GM12878 (cell line): ENCODE measurements around the gene CASK. TPM values are rescaled to one million over a fixed set of nuclear protein-coding genes. Genes with fewer than 3 reads are reported as not detected.

Source experiments
- ATAC-seq: fragments of 200-7000 bp; cut with Tn5 transposase; 3 replicates; pipeline ENCODE4 v1.9.1; 2020; ENCODE audit warnings: mild to moderate bottlenecking, moderate library complexity
- BruUV-seq: library from RNA; stranded (reverse); fragments of 400-500 nt; replicated peaks from 2 replicates; lab custom pipeline; 2021; lab: Mats Ljungman, UMichigan
- CTCF ChIA-PET: fragments of 300-600 bp; sonication (Branson Sonifier 250); formaldehyde crosslinking; extraction: SDS; loops from one replicate; lab custom pipeline; 2021; ENCODE audit warnings: inconsistent platforms; lab: Yijun Ruan, JAX
- POLR2A ChIA-PET: fragments of 350-600 bp; formaldehyde crosslinking; extraction: SDS; loops from one replicate; lab custom pipeline; 2021; ENCODE audit warnings: inconsistent platforms; lab: Charles Lee
- RAD21 ChIA-PET: fragments of 300-600 bp; sonication (Branson Sonifier 250); formaldehyde crosslinking; loops from one replicate; lab custom pipeline; 2023; ENCODE audit warnings: antibody characterized with exemption; ENCODE audit not compliant: unreplicated experiment; lab: Charles Lee
- SMC1A ChIA-PET: fragments of 300-600 bp; sonication (Branson Sonifier 250); formaldehyde crosslinking; loops from one replicate; lab custom pipeline; 2023; ENCODE audit not compliant: unreplicated experiment, uncharacterized antibody; lab: Charles Lee
- DNase-seq: peaks from one replicate; pipeline ENCODE4 v3.0.0-alpha.2; 2011; ENCODE audit warnings: low read depth, low spot score
- FAIRE-seq: peaks from 3 replicates; lab custom pipeline; 2011; peaks lifted over from hg19 to GRCh38; lab: Jason Lieb, UNC
- H2AFZ ChIP-seq: 2 replicates; pipeline ENCODE4 v1.6.0; 2011; ENCODE audit warnings: low read depth, low read length, control low read depth; ENCODE audit not compliant: control insufficient read depth
- H3K27ac ChIP-seq: 2 replicates; pipeline ENCODE4 v1.5.1; 2011; ENCODE audit warnings: control low read depth; ENCODE audit not compliant: control insufficient read depth, insufficient read depth
- H3K27me3 ChIP-seq, 2 experiments: replicated peaks in 1 of 2; 2 replicates each; pipeline versions ENCODE4 v1.6.0 to v1.6.1; 2011; ENCODE audit warnings: low read length in 1 of 2; ENCODE audit not compliant: control insufficient read depth in 2 of 2, insufficient read depth in 2 of 2
- H3K36me3 ChIP-seq, 2 experiments: 2 replicates each; pipeline ENCODE4 v1.5.1; 2011; ENCODE audit warnings: low read length in 1 of 2; ENCODE audit not compliant: control insufficient read depth in 2 of 2, insufficient read depth in 2 of 2
- H3K4me1 ChIP-seq: 2 replicates; pipeline ENCODE4 v1.6.1; 2011; ENCODE audit warnings: mild to moderate bottlenecking, low read length, moderate library complexity, mixed read lengths; ENCODE audit not compliant: control insufficient read depth, insufficient read depth
- H3K4me2 ChIP-seq: 2 replicates; pipeline ENCODE4 v1.6.0; 2011; ENCODE audit warnings: control low read depth; ENCODE audit not compliant: control insufficient read depth, insufficient read depth
- H3K4me3 ChIP-seq: fragments of 200-600 bp; sonication (generic); 2 replicates; pipeline ENCODE4 v1.5.1; 2016
- H3K79me2 ChIP-seq: 2 replicates; pipeline ENCODE4 v1.6.0; 2011; ENCODE audit warnings: low read length; ENCODE audit not compliant: control insufficient read depth, insufficient read depth
- H3K9ac ChIP-seq: 2 replicates; pipeline ENCODE4 v1.8.0; 2011; ENCODE audit warnings: low read length, control low read depth, mixed read lengths; ENCODE audit not compliant: control insufficient read depth, insufficient read depth
- H3K9me3 ChIP-seq: replicated peaks from 3 replicates; pipeline ENCODE4 v1.5.1; 2011; ENCODE audit warnings: mild to moderate bottlenecking, low read length; ENCODE audit not compliant: control insufficient read depth, insufficient read depth
- H4K20me1 ChIP-seq: 2 replicates; pipeline ENCODE4 v1.6.0; 2011; ENCODE audit not compliant: control insufficient read depth, insufficient read depth
- BMI1 ChIP-seq: fragments of 450-650 bp; IDR thresholded peaks from 2 replicates; pipeline ENCODE4 v1.6.1; 2016; ENCODE audit warnings: mild to moderate bottlenecking, moderate library complexity, borderline replicate concordance
- FOXM1 ChIP-seq: IDR thresholded peaks from 2 replicates; pipeline ENCODE4 v1.6.1; 2012; ENCODE audit warnings: low read depth, mild to moderate bottlenecking, inconsistent platforms, low read length, moderate library complexity
- IRF4 ChIP-seq: IDR thresholded peaks from 2 replicates; pipeline ENCODE4 v1.6.1; 2011; ENCODE audit warnings: low read depth, low read length
- KLF5 ChIP-seq: fragments of 450-650 bp; IDR thresholded peaks from 2 replicates; pipeline ENCODE4 v1.6.1; 2014; ENCODE audit warnings: mild to moderate bottlenecking; ENCODE audit not compliant: partially characterized antibody
- MYB ChIP-seq: fragments of 150-350 bp; IDR thresholded peaks from 2 replicates; pipeline ENCODE4 v1.6.1; 2014; ENCODE audit warnings: mild to moderate bottlenecking, low read depth, low read length, borderline replicate concordance
- NFXL1 ChIP-seq: fragments of 450-650 bp; IDR thresholded peaks from 2 replicates; pipeline ENCODE4 v1.6.1; 2017; ENCODE audit warnings: antibody characterized with exemption, mild to moderate bottlenecking, borderline replicate concordance
- NFYA ChIP-seq: IDR thresholded peaks from 2 replicates; pipeline ENCODE4 v1.6.1; 2011; ENCODE audit warnings: low read depth, mild to moderate bottlenecking, low read length, improper control_type of control experiment, borderline replicate concordance
- PBX3 ChIP-seq: IDR thresholded peaks from 2 replicates; pipeline ENCODE4 v1.6.1; 2011; ENCODE audit warnings: mild to moderate bottlenecking, low read depth, low read length, moderate library complexity; ENCODE audit not compliant: insufficient replicate concordance
- POLR2AphosphoS5 ChIP-seq: IDR thresholded peaks from 2 replicates; pipeline ENCODE4 v1.6.1; 2011; ENCODE audit warnings: mild to moderate bottlenecking, low read length, inconsistent platforms
- RUNX3 ChIP-seq: IDR thresholded peaks from 2 replicates; pipeline ENCODE4 v1.6.1; 2012; ENCODE audit warnings: low read length, inconsistent platforms
- SMAD1 ChIP-seq: fragments of 450-650 bp; IDR thresholded peaks from 2 replicates; pipeline ENCODE4 v1.6.1; 2018; ENCODE audit warnings: mild to moderate bottlenecking, low read depth; ENCODE audit not compliant: partially characterized antibody
- ZBTB33 ChIP-seq: fragments of 450-650 bp; IDR thresholded peaks from 2 replicates; pipeline ENCODE4 v1.6.1; 2017; ENCODE audit warnings: mild to moderate bottlenecking
- ZBTB4 ChIP-seq: fragments of 450-650 bp; formaldehyde crosslinking; IDR thresholded peaks from 2 replicates; pipeline ENCODE4 v1.4.0; 2022; ENCODE audit warnings: mild to moderate bottlenecking, moderate library complexity
- ZNF274 ChIP-seq: IDR thresholded peaks from one replicate; pipeline ENCODE4 v1.8.0; 2011; ENCODE audit not compliant: insufficient read length, insufficient read depth
- WGBS: methylation state at CpG from one replicate; pipeline ENCODE4 v1.1.6; 2016; ENCODE audit warnings: low lambda C conversion rate; ENCODE audit not compliant: insufficient replicate concordance, insufficient coverage; ENCODE audit errors: missing lambda C conversion rate; 5-methylcytosine and 5-hydroxymethylcytosine counted together
- in situ Hi-C: fragments of 300-500 bp; cut with MboI; formaldehyde crosslinking; loops from 9 replicates; pipeline ENCODE4 v1.14.3; 2018; ENCODE audit warnings: mixed read lengths
- intact Hi-C: fragments of 100-400 bp; cut with micrococcal nuclease; formaldehyde crosslinking; loops from one replicate; pipeline ENCODE4 v1.14.2; 2022; ENCODE audit not compliant: unreplicated experiment
- polyA plus RNA-seq, 11 experiments: library from polyadenylated mRNA; depleted of rRNA in 4 of 11; unstranded in 6 of 11; stranded (reverse) in 5 of 11; fragments of >200 nt; fragmentation: Nextera tagmentation in 4 of 11; fragmentation: Illumina TruSeq in 1 of 11; extraction: Ambion mirVana in 4 of 11; extraction: Trizol in 1 of 11; gene quantifications; 1 replicate in 1 of 11; 2 replicates in 10 of 11; pipeline versions ENCODE4 v1.2.1 to v1.2.3, GENCODE V29; 2011 to 2016; ENCODE audit warnings: inconsistent platforms in 2 of 11, missing spikeins in 2 of 11, low read depth in 1 of 11
- total RNA-seq, 4 experiments: library from RNA; depleted of rRNA in 3 of 4; stranded (reverse); fragments of >200 nt in 3 of 4; fragmentation: Illumina TruSeq in 1 of 4; extraction: Trizol in 1 of 4; gene quantifications; 2 replicates each; pipeline versions ENCODE4 v1.2.1 to v1.2.3, GENCODE V29; 2013 to 2021

The CASK gene
- total and polyA plus RNA-seq, 10 of the 15 experiments (the other 5 are each of a cell fraction or from before 2014, with no cell fraction given): 0.60 to 45.9 (median 4.8) TPM

- SMC1A ChIA-PET: no interaction called here
- no peaks in the 10 kb centered on the region; a peak in 1 of 4 replicates for H3K27me3 ChIP-seq
- H3K36me3 ChIP-seq: no peaks in the 10 kb centered on the region
- no TSS peak for BruUV-seq
- H3K27ac ChIP-seq: no peak overlapping the region
- no peak overlapping the region for H3K4me3 ChIP-seq
- no peaks in the 10 kb centered on the region for H3K79me2 ChIP-seq
- H2AFZ ChIP-seq: no peak overlapping the region
- no peak overlapping the region for H3K4me2 ChIP-seq
- CTCF ChIA-PET: no interaction called here
- POLR2A ChIA-PET: no interaction called here
- TF ChIP-seq FOXM1 (no peak), NFXL1 (no peak), ZNF274 (no peak), ZBTB4 (CRISPR knock-in tag) (no peak), ZBTB33 (no peak), POLR2AphosphoS5 (no peak), KLF5 (no peak), BMI1 (no peak), PBX3 (no peak), NFYA (no peak), RUNX3 (no peak), IRF4 (no peak), MYB (no peak), SMAD1 (no peak)
- TF ChIP-seq, all 136 proteins: peak for 0
- Histone ChIP-seq H3K9ac (no peak overlapping the region), H3K9me3 (no peaks in the 10 kb centered on the region), H3K4me1 (no peaks in the 10 kb centered on the region), H4K20me1 (no peaks in the 10 kb centered on the region)
- DNase-seq: no peak
- WGBS: 83% methylated on average over 32 of the region's 32 CpGs
- FAIRE-seq: no peak
- in situ Hi-C loops: no loop called here
- RAD21 ChIA-PET: no interaction called here
- no peak for ATAC-seq
- intact Hi-C loops: no loop called here
These were observed 451.0 kb downstream of the CASK start for GRCh38 chrX:41472231-41472815.
